Spleen (tissue), 11 donors: ENCODE measurements around the gene PIM3. TPM values are rescaled to one million over a fixed set of nuclear protein-coding genes. Genes with fewer than 3 reads are reported as not detected.

ENCODE experiments used
- DNase-seq: peaks from one replicate; pipeline ENCODE4 v3.0.0-alpha.2; 2020
- H3K27ac ChIP-seq, 8 donors: fragments of 200-600 bp; sonication (generic) in 7 of 8; 1 replicate in 4 of 8; 2 replicates in 4 of 8; pipeline versions ENCODE4 v1.5.0 to v1.8.0; 2016 to 2021; ENCODE audit warnings: inconsistent platforms in 4 of 8, mild to moderate bottlenecking in 4 of 8, moderate library complexity in 1 of 8
- H3K27me3 ChIP-seq, 7 donors: fragments of 200-600 bp; sonication (generic) in 6 of 7; replicated peaks in 1 of 7; 1 replicate in 4 of 7; 2 replicates in 3 of 7; pipeline versions ENCODE4 v1.5.0 to v1.8.0; 2016 to 2021; ENCODE audit warnings: inconsistent platforms in 3 of 7, mild to moderate bottlenecking in 1 of 7
- H3K36me3 ChIP-seq, 6 donors: fragments of 200-600 bp; sonication (generic) in 5 of 6; 1 replicate in 4 of 6; 2 replicates in 2 of 6; pipeline versions ENCODE4 v1.5.0 to v1.8.0; 2016 to 2021; ENCODE audit warnings: inconsistent platforms in 2 of 6
- H3K4me1 ChIP-seq, 6 donors: fragments of 200-600 bp; sonication (generic) in 5 of 6; 1 replicate in 3 of 6; 2 replicates in 3 of 6; pipeline versions ENCODE4 v1.5.0 to v1.8.0; 2016 to 2021; ENCODE audit warnings: inconsistent platforms in 3 of 6
- H3K4me3 ChIP-seq, 8 donors: fragments of 200-600 bp; sonication (generic) in 7 of 8; 1 replicate in 4 of 8; 2 replicates in 4 of 8; pipeline versions ENCODE4 v1.5.0 to v1.8.0; 2016 to 2021; ENCODE audit warnings: inconsistent platforms in 4 of 8, mild to moderate bottlenecking in 4 of 8, moderate library complexity in 2 of 8
- H3K9me3 ChIP-seq, 8 donors: fragments of 200-600 bp; sonication (generic) in 7 of 8; 1 replicate in 4 of 8; 2 replicates in 4 of 8; pipeline versions ENCODE4 v1.5.0 to v1.8.0; 2016 to 2021; ENCODE audit warnings: inconsistent platforms in 4 of 8
- CTCF ChIP-seq, 11 experiments: fragments of 200-600 bp in 7 of 11; fragments of 450-650 bp in 4 of 11; sonication (generic) in 4 of 11; IDR thresholded peaks in 8 of 11; conservative IDR thresholded peaks in 3 of 11; 1 replicate in 7 of 11; 2 replicates in 4 of 11; pipeline versions ENCODE4 v1.4.0 to v1.8.0; 2016 to 2021; ENCODE audit warnings: antibody characterized with exemption in 11 of 11, inconsistent platforms in 4 of 11, mild to moderate bottlenecking in 1 of 11
- POLR2A ChIP-seq, 3 donors: fragments of 450-650 bp; IDR thresholded peaks; one replicate each; pipeline ENCODE4 v1.5.1; 2017; ENCODE audit warnings: antibody characterized with exemption in 3 of 3, mild to moderate bottlenecking in 1 of 3
- POLR2AphosphoS5 ChIP-seq, 3 donors: sonication (generic); formaldehyde crosslinking; IDR thresholded peaks; one replicate each; pipeline ENCODE4 v1.5.1; 2017; ENCODE audit warnings: antibody characterized with exemption in 3 of 3
- WGBS, 5 donors: extraction: QIAGEN DNeasy Blood & Tissue Kit in 3 of 5; methylation state at CpG; one replicate each; pipeline versions ENCODE4 v1.1.5 to v1.1.7; 2013 to 2018; 5-methylcytosine and 5-hydroxymethylcytosine counted together
- intact Hi-C: fragments of 100-400 bp; cut with DNase I; formaldehyde crosslinking; loops from one replicate; pipeline ENCODE4 v1.15.0; 2023; ENCODE audit warnings: low total_unique reads
- polyA plus RNA-seq, 3 donors: library from polyadenylated mRNA; stranded (reverse); fragments of 200-250 nt; gene quantifications; one replicate each; pipeline ENCODE4 v1.2.1, GENCODE V29; 2013
- total RNA-seq, 7 donors: library from RNA; depleted of rRNA in 3 of 7; stranded (reverse); fragments of >200 nt in 3 of 7; fragmentation: NEBNext Ultra II Directional in 4 of 7; extraction: Animal tissue kit (Norgen Biotek cat#: 25700) in 4 of 7; gene quantifications; one replicate each; pipeline versions ENCODE4 v1.1.0 to v1.2.1, GENCODE V29; 2016 to 2021
- donor health status: healthy with polysubstance abuse.
- donor health status: DM: no; HTN: no; CAD: no; lungs with moderate emphysema.
- donor health status: DM: no; HTN: no; CAD: no.
- donor health status: Bipolar disorder and iron deficiency.
- donor health status: healthy.
- donor health status: DM: no; HTN: no; CAD: no.
- donor health status: DM: yes; HTN: yes; CAD: no.

Gene PIM3
- total and polyA plus RNA-seq, 10 donors: 49.5 to 134 (median 93.6) TPM

GRCh38 chr22:49953027-49953679 lies 7.4 kb upstream of the PIM3 start:
- H3K4me1 ChIP-seq: peaks cover 2 to 63% (median 43%) of the 10 kb centered on the region in 6 donors
- peak overlapping the region in 1 of 8 donors; percentile 43 for H3K4me3 ChIP-seq
- no peaks in the 10 kb centered on the region for H3K36me3 ChIP-seq
- no peaks in the 10 kb centered on the region for H3K27me3 ChIP-seq
- intact Hi-C loops: no loop called here
- H3K27ac ChIP-seq: peak overlapping the region in 7 of 8 donors; percentile 71 to 92 (median 77)
- H3K9me3 ChIP-seq: no peaks in the 10 kb centered on the region
- 60 to 83% (median 73%) methylated on average over 14 to 20 of the region's 20 CpGs for WGBS, 5 donors
- DNase-seq: no peak
- TF ChIP-seq POLR2A (IDR thresholded peaks at IDR 0.05) (no peak), POLR2AphosphoS5 (IDR thresholded peaks at IDR 0.05) (peak; percentile 2 to 69 (median 20)), CTCF (IDR thresholded peaks at IDR 0.05 in 8 of 11, conservative IDR thresholded peaks at IDR 0.05 in 3 of 11) (no peak)

GRCh38 chr22:49953680-49954344 lies 6.8 kb upstream of the PIM3 start:
- Histone ChIP-seq H3K4me3 (peak overlapping the region in 1 of 8 donors; percentile 43), H3K27ac (peak overlapping the region in 7 of 8 donors; percentile 71 to 92 (median 77)), H3K9me3 (no peaks in the 10 kb centered on the region), H3K36me3 (no peaks in the 10 kb centered on the region), H3K27me3 (no peaks in the 10 kb centered on the region), H3K4me1 (peaks cover 2 to 67% (median 44%) of the 10 kb centered on the region in 6 donors)
- WGBS, 5 donors: 63 to 79% (median 74%) methylated on average over 9 to 18 of the region's 18 CpGs
- no peak for TF ChIP-seq CTCF (IDR thresholded peaks at IDR 0.05 in 8 of 11, conservative IDR thresholded peaks at IDR 0.05 in 3 of 11)
- no peak for TF ChIP-seq POLR2A (IDR thresholded peaks at IDR 0.05)
- peak; percentile 1 to 59 (median 14) for TF ChIP-seq POLR2AphosphoS5 (IDR thresholded peaks at IDR 0.05)
- intact Hi-C loops: no loop called here
- no peak for DNase-seq

- Histone ChIP-seq H3K27me3 (no peaks in the 10 kb centered on the region), H3K36me3 (no peaks in the 10 kb centered on the region), H3K4me3 (no peak overlapping the region), H3K9me3 (no peaks in the 10 kb centered on the region), H3K27ac (peak overlapping the region in 7 of 8 donors; percentile 71 to 92 (median 77)), H3K4me1 (peaks cover 4 to 73% (median 49%) of the 10 kb centered on the region in 6 donors)
- 60 to 95% (median 91%) methylated on average over 1 to 8 of the region's 8 CpGs; no CpG with 5 or more reads in 1 of the 5 donors for WGBS, 5 donors
- no peak for TF ChIP-seq CTCF (IDR thresholded peaks at IDR 0.05 in 8 of 11, conservative IDR thresholded peaks at IDR 0.05 in 3 of 11)
- TF ChIP-seq POLR2AphosphoS5 (IDR thresholded peaks at IDR 0.05): no peak
- no peak for TF ChIP-seq POLR2A (IDR thresholded peaks at IDR 0.05)
- intact Hi-C loops: no loop called here
- DNase-seq: peak; percentile 76
These were observed 6.2 kb upstream of the PIM3 start for GRCh38 chr22:49954354-49954753.

- TF ChIP-seq POLR2AphosphoS5 (IDR thresholded peaks at IDR 0.05) (no peak), POLR2A (IDR thresholded peaks at IDR 0.05) (no peak)
- WGBS, 5 donors: 77 to 88% (median 80%) methylated on average over 6 to 15 of the region's 15 CpGs
- DNase-seq: peak; percentile 75
These were observed 5.5 kb upstream of the PIM3 start for GRCh38 chr22:49954991-49955580.

More at GRCh38 chr22:49954991-49955580, 5.5 kb upstream of the PIM3 start:
- no peaks in the 10 kb centered on the region for H3K27me3 ChIP-seq
- peak overlapping the region in 5 of 8 donors; percentile 71 to 92 (median 85) for H3K27ac ChIP-seq
- H3K9me3 ChIP-seq: no peaks in the 10 kb centered on the region
- peaks cover 9 to 80% (median 56%) of the 10 kb centered on the region in 6 donors for H3K4me1 ChIP-seq
- H3K36me3 ChIP-seq: no peaks in the 10 kb centered on the region
- no peak overlapping the region for H3K4me3 ChIP-seq
- intact Hi-C loops: no loop called here
